ENCODE results near the gene ADAMTS7. TPM values are rescaled to one million over a fixed set of nuclear protein-coding genes. Genes with fewer than 3 reads are reported as not detected.
"Not testable (repeated sequence)": the region's sequence is repeated elsewhere in the genome, so short reads cannot be mapped to it uniquely, and the experiment has no call there.

ADAMTS7 gene
- total and polyA plus RNA-seq, 7 experiments from 2014 or later: 1.5 TPM; not detected in 6

GRCh38 chr15:78779176-78779785 lies 32.0 kb downstream of the ADAMTS7 start:
- H3K4me3 ChIP-seq (ENCODE audit: low read length): not testable (repeated sequence)

GRCh38 chr15:78778422-78778821 lies 32.8 kb downstream of the ADAMTS7 start:
- POLR2A ChIA-PET: no interaction called here
- Mint-ChIP-seq H3K36me3 (no peaks in the 10 kb centered on the region), H3K27ac (no peak overlapping the region), H3K4me3 (no peak overlapping the region), H3K27me3 (peaks cover 0 to 4% (median 0%) of the 10 kb centered on the region in 5 donors), H3K4me1 (no peaks in the 10 kb centered on the region), H3K9me3 (no peaks in the 10 kb centered on the region)
- no peak for ATAC-seq
- CTCF ChIA-PET: no interaction called here
- Histone ChIP-seq H3K9me3 (ENCODE audit: control insufficient read depth in 2 of 3, low read length in 3 of 3) (no peaks in the 10 kb centered on the region), H3K36me3 (ENCODE audit: control insufficient read depth in 2 of 3, insufficient read depth in 3 of 3, low read length in 3 of 3) (no peaks in the 10 kb centered on the region), H3K4me1 (ENCODE audit: control insufficient read depth in 2 of 2, insufficient read depth in 2 of 2, low read length in 2 of 2) (no peaks in the 10 kb centered on the region), H3K4me3 (ENCODE audit: low read length) (no peak overlapping the region), H3K27me3 (ENCODE audit: control insufficient read depth in 2 of 2, insufficient read depth in 2 of 2, low read length in 2 of 2) (no peaks in the 10 kb centered on the region), H3K27ac (ENCODE audit: low read depth, low read length) (no peak overlapping the region)
- intact Hi-C loops (cut with micrococcal nuclease): loop anchor here in 1 of 2 donors (10.0 kb wide), 1 partner anchor 804 kb away; no protein-coding TSS in a partner anchor
- no peak for DNase-seq

More at GRCh38 chr15:78779176-78779785, 32.0 kb downstream of the ADAMTS7 start:
- H3K36me3 Mint-ChIP-seq; H3K27ac Mint-ChIP-seq; H3K9me3 Mint-ChIP-seq; H3K27me3 ChIP-seq (ENCODE audit: control insufficient read depth in 2 of 2, insufficient read depth in 2 of 2, low read length in 2 of 2); H3K27ac ChIP-seq (ENCODE audit: low read depth, low read length); H3K4me1 Mint-ChIP-seq; CTCF ChIA-PET; H3K36me3 ChIP-seq (ENCODE audit: control insufficient read depth in 2 of 3, insufficient read depth in 3 of 3, low read length in 3 of 3); ATAC-seq; H3K9me3 ChIP-seq (ENCODE audit: control insufficient read depth in 2 of 3, low read length in 3 of 3); H3K27me3 Mint-ChIP-seq; DNase-seq; POLR2A ChIA-PET; H3K4me3 Mint-ChIP-seq; H3K4me1 ChIP-seq (ENCODE audit: control insufficient read depth in 2 of 2, insufficient read depth in 2 of 2, low read length in 2 of 2): not testable (repeated sequence)
- intact Hi-C loops (cut with micrococcal nuclease): loop anchor here in 1 of 2 donors (10.0 kb wide), 1 partner anchor 804 kb away; no protein-coding TSS in a partner anchor

- H3K4me3 Mint-ChIP-seq; CTCF ChIA-PET; H3K27me3 ChIP-seq (ENCODE audit: control insufficient read depth in 2 of 2, insufficient read depth in 2 of 2, low read length in 2 of 2); H3K36me3 Mint-ChIP-seq; H3K27ac ChIP-seq (ENCODE audit: low read depth, low read length); H3K4me3 ChIP-seq (ENCODE audit: low read length); H3K4me1 Mint-ChIP-seq; H3K9me3 ChIP-seq (ENCODE audit: control insufficient read depth in 2 of 3, low read length in 3 of 3); H3K36me3 ChIP-seq (ENCODE audit: control insufficient read depth in 2 of 3, insufficient read depth in 3 of 3, low read length in 3 of 3); ATAC-seq; H3K4me1 ChIP-seq (ENCODE audit: control insufficient read depth in 2 of 2, insufficient read depth in 2 of 2, low read length in 2 of 2); DNase-seq; H3K27ac Mint-ChIP-seq; POLR2A ChIA-PET; H3K27me3 Mint-ChIP-seq; H3K9me3 Mint-ChIP-seq: not testable (repeated sequence)
- intact Hi-C loops (cut with micrococcal nuclease): loop anchor here in 1 of 2 donors (10.0 kb wide), 1 partner anchor 803 kb away; no protein-coding TSS in a partner anchor
These were observed 33.3 kb downstream of the ADAMTS7 start for GRCh38 chr15:78777953-78778345.

GRCh38 chr15:78777290-78777952 lies 33.8 kb downstream of the ADAMTS7 start:
- POLR2A ChIA-PET; ATAC-seq; DNase-seq; H3K4me1 Mint-ChIP-seq; H3K27ac Mint-ChIP-seq; H3K27me3 ChIP-seq (ENCODE audit: control insufficient read depth in 2 of 2, insufficient read depth in 2 of 2, low read length in 2 of 2); CTCF ChIA-PET; H3K27ac ChIP-seq (ENCODE audit: low read depth, low read length); H3K4me3 ChIP-seq (ENCODE audit: low read length); H3K36me3 Mint-ChIP-seq; H3K27me3 Mint-ChIP-seq; H3K4me3 Mint-ChIP-seq; H3K4me1 ChIP-seq (ENCODE audit: control insufficient read depth in 2 of 2, insufficient read depth in 2 of 2, low read length in 2 of 2); H3K36me3 ChIP-seq (ENCODE audit: control insufficient read depth in 2 of 3, insufficient read depth in 3 of 3, low read length in 3 of 3); H3K9me3 Mint-ChIP-seq; H3K9me3 ChIP-seq (ENCODE audit: control insufficient read depth in 2 of 3, low read length in 3 of 3): not testable (repeated sequence)
- intact Hi-C loops (cut with micrococcal nuclease): loop anchor here in 1 of 2 donors (10.0 kb wide), 1 partner anchor 803 kb away; no protein-coding TSS in a partner anchor

- H3K9me3 ChIP-seq (ENCODE audit: control insufficient read depth in 2 of 3, low read length in 3 of 3); H3K36me3 ChIP-seq (ENCODE audit: control insufficient read depth in 2 of 3, insufficient read depth in 3 of 3, low read length in 3 of 3); DNase-seq; H3K4me3 Mint-ChIP-seq; H3K4me1 Mint-ChIP-seq; H3K4me1 ChIP-seq (ENCODE audit: control insufficient read depth in 2 of 2, insufficient read depth in 2 of 2, low read length in 2 of 2); H3K36me3 Mint-ChIP-seq; H3K27me3 Mint-ChIP-seq; POLR2A ChIA-PET; H3K4me3 ChIP-seq (ENCODE audit: low read length); H3K27ac ChIP-seq (ENCODE audit: low read depth, low read length); H3K27me3 ChIP-seq (ENCODE audit: control insufficient read depth in 2 of 2, insufficient read depth in 2 of 2, low read length in 2 of 2); H3K27ac Mint-ChIP-seq; H3K9me3 Mint-ChIP-seq; ATAC-seq; CTCF ChIA-PET: not testable (repeated sequence)
- intact Hi-C loops (cut with micrococcal nuclease): loop anchor here in 1 of 2 donors (10.0 kb wide), 1 partner anchor 801 kb away; no protein-coding TSS in a partner anchor
These were observed 35.0 kb downstream of the ADAMTS7 start for GRCh38 chr15:78776046-78776925.

GRCh38 chr15:78775472-78775871 lies 35.8 kb downstream of the ADAMTS7 start:
- H3K27ac ChIP-seq (ENCODE audit: low read depth, low read length): no peak overlapping the region
- no peak overlapping the region for H3K4me3 ChIP-seq (ENCODE audit: low read length)
- H3K27me3 ChIP-seq (ENCODE audit: control insufficient read depth in 2 of 2, insufficient read depth in 2 of 2, low read length in 2 of 2): no peaks in the 10 kb centered on the region
- DNase-seq (no peak), ATAC-seq (no peak)
- H3K36me3 ChIP-seq (ENCODE audit: control insufficient read depth in 2 of 3, insufficient read depth in 3 of 3, low read length in 3 of 3): no peaks in the 10 kb centered on the region
- Mint-ChIP-seq H3K4me3 (no peak overlapping the region), H3K9me3 (no peaks in the 10 kb centered on the region), H3K4me1 (no peaks in the 10 kb centered on the region), H3K36me3 (no peaks in the 10 kb centered on the region), H3K27ac (no peak overlapping the region), H3K27me3 (no peaks in the 10 kb centered on the region)
- CTCF ChIA-PET: no interaction called here
- intact Hi-C loops (cut with micrococcal nuclease): loop anchor here in 1 of 2 donors (10.0 kb wide), 1 partner anchor 801 kb away; no protein-coding TSS in a partner anchor
- POLR2A ChIA-PET: no interaction called here
- H3K4me1 ChIP-seq (ENCODE audit: control insufficient read depth in 2 of 2, insufficient read depth in 2 of 2, low read length in 2 of 2): no peaks in the 10 kb centered on the region
- H3K9me3 ChIP-seq (ENCODE audit: control insufficient read depth in 2 of 3, low read length in 3 of 3): no peaks in the 10 kb centered on the region

All from naive thymus-derived CD4-positive, alpha-beta T cell (primary cell).